Stromal cell of bone marrow (primary cell): ENCODE data around the gene LHFPL6.
"Not testable (repeated sequence)": the region's sequence is repeated elsewhere in the genome, so short reads cannot be mapped to it uniquely, and the experiment has no call there.

Experiments used
- DNase-seq: peaks from one replicate; pipeline ENCODE4 v3.0.0-alpha.2; 2012; ENCODE audit warnings: low read depth

Gene LHFPL6

GRCh38 chr13:39347926-39348901, 254.8 kb downstream of the LHFPL6 start:
- DNase-seq = no peak

- DNase-seq = no peak
Observed at GRCh38 chr13:39345982-39346381, 257.0 kb downstream of the LHFPL6 start.

- no peak for DNase-seq
Observed at GRCh38 chr13:39341251-39341650, 261.7 kb downstream of the LHFPL6 start.

- DNase-seq = not testable (repeated sequence)
Observed at GRCh38 chr13:39338114-39338513, 264.9 kb downstream of the LHFPL6 start.

- no peak for DNase-seq
Observed at GRCh38 chr13:39336937-39337336, 266.1 kb downstream of the LHFPL6 start.

- DNase-seq = no peak
Observed at GRCh38 chr13:39336207-39336606, 266.8 kb downstream of the LHFPL6 start.

GRCh38 chr13:39335721-39336120, 267.3 kb downstream of the LHFPL6 start:
- DNase-seq = no peak

GRCh38 chr13:39330504-39330903, 272.5 kb downstream of the LHFPL6 start:
- DNase-seq = no peak

GRCh38 chr13:39329182-39329639, 273.8 kb downstream of the LHFPL6 start:
- no peak for DNase-seq

GRCh38 chr13:39327172-39327479, 275.9 kb downstream of the LHFPL6 start:
- DNase-seq = no peak

GRCh38 chr13:39326469-39327171, 276.4 kb downstream of the LHFPL6 start:
- DNase-seq = peak; percentile 26

- DNase-seq = no peak
Observed at GRCh38 chr13:39324806-39325311, 278.1 kb downstream of the LHFPL6 start.

- DNase-seq = no peak
Observed at GRCh38 chr13:39322836-39323585, 280.0 kb downstream of the LHFPL6 start.

- peak; percentile 64 for DNase-seq
Observed at GRCh38 chr13:39321574-39321973, 281.4 kb downstream of the LHFPL6 start.

- DNase-seq = no peak
Observed at GRCh38 chr13:39318161-39318560, 284.8 kb downstream of the LHFPL6 start.

- DNase-seq = peak; percentile 65
Observed at GRCh38 chr13:39317291-39317690, 285.7 kb downstream of the LHFPL6 start.

GRCh38 chr13:39315796-39316195, 287.2 kb downstream of the LHFPL6 start:
- DNase-seq = no peak

- DNase-seq = no peak
Observed at GRCh38 chr13:39313721-39314120, 289.3 kb downstream of the LHFPL6 start.

- no peak for DNase-seq
Observed at GRCh38 chr13:39312596-39312995, 290.4 kb downstream of the LHFPL6 start.

- DNase-seq = no peak
Observed at GRCh38 chr13:39311619-39312018, 291.4 kb downstream of the LHFPL6 start.

- DNase-seq = no peak
Observed at GRCh38 chr13:39310961-39311360, 292.0 kb downstream of the LHFPL6 start.
